ENCODE data around the gene CCT5.
A peak's percentile ranks its signal among the peaks of the same experiment; 100 is the strongest.
"Not testable (repeated sequence)": the region's sequence is repeated elsewhere in the genome, so short reads cannot be mapped to it uniquely, and the experiment has no call there.

CCT5 gene

DNA sequence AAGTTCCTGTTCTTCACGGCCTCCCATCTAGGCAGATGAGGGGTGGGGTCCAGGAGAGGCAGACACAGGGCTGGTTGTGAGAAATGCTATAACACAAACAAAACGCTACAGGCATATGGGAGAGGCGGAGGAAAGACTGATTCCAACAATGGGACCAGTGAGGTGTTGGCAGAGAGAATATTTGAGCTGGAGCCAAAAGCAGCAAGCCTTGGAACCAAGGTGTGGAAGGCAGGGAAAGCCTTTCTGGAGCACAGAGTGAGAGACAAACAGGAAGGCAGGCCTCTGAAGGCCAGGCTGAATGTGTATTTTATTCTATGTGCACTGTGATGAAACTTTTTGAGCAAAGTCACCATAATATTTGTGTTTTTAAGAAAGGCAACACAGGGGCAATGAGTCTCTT lies 3.3 kb upstream of the CCT5 start:
- H3K27ac ChIP-seq = no peak overlapping the region
- TF ChIP-seq CTCF (conservative IDR thresholded peaks at IDR 0.05) = no peak

DNA sequence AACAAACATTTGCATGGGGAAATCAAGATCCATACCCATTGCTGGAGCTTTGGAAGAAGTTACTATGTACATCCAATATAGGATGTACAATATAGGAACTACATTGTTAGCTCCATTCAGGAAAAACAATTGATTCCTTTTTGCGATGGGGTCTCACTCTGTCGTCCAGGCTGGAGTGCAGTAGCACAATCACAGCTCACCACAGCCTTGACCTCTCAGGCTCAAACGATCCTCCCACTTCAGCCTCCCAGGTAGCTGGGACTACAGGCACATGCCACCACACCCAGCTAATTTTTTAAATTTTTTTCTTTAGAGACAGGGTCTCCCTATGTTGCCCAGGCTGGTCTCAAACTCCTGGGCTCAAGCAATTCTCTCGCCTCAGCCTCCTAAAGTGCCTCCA lies 2.9 kb upstream of the CCT5 start:
- H3K27ac ChIP-seq = not testable (repeated sequence)

- H3K27ac ChIP-seq = peak overlapping the region; percentile 98
- no peak for TF ChIP-seq CTCF (conservative IDR thresholded peaks at IDR 0.05)
These were observed 1.5 kb upstream of the CCT5 start for GRCh38 chr5:10248378-10249260.

DNA sequence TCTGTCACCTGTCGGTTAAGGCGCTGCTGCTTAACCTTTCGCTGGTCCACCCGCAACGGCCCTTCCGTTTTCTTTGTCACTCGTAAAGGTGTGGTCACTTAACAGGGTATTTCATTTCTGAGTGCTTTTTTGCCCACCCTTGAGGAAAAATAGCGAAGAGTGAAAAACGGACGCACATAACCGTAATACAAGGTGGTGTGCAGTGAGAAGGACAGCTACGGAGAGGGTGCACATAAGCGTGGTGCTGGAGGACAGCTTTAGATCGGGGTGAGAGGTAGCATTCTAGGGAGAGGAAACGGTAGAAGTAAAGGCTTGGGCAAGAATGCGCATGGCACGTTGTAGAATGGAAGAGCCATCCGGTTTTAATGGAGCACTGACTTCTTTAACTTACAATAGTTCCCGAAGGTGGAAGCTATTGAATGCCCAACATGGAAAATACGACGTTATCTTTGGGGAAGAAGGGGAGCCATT lies 761 bp downstream of the CCT5 start:
- peak overlapping the region; percentile 98 for H3K27ac ChIP-seq
- no peak for TF ChIP-seq CTCF (conservative IDR thresholded peaks at IDR 0.05)

DNA sequence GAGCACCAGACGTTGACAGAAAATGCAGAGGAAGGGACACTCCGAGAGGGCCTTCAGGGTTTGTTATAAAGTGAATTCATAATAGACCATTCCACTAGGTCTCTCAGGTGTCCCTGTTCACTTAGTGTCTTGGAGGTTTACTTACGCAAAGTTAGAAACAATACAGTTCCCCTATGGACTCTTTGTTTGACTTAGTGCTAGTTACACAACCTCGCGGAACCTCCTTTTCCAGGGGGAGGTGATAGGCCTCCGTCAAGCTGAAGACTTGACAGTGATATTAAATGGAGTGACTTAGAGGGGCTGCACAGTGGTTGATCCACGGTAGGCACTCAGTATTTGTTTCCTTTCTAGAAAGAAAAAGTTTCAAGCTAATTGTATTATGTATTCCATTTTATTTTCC lies 1.3 kb downstream of the CCT5 start:
- TF ChIP-seq CTCF (conservative IDR thresholded peaks at IDR 0.05) = no peak
- peak overlapping the region; percentile 98; the same call in 1 of the 2 replicates for H3K27ac ChIP-seq

DNA sequence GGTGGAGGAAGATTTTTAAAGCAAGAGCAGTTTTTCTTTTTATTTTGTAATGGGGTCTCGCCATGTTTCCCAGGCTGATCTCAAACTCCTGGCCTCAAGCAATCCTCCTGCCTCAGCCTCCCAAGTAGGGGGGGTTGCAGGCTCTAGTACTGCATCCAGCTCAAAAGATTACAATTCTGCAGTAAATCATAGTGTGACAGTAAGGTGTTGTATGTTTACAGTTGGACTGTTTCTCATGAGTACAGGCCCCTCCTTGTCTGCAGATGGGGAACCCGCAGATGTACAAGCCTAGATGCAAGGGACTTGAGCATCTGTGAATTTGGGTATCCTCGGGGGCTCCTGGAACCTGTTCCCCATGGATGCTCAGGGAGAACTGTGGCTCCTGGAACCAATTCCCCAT lies 3.3 kb downstream of the CCT5 start:
- H3K27ac ChIP-seq = no peak overlapping the region
- no peak for TF ChIP-seq CTCF (conservative IDR thresholded peaks at IDR 0.05)

DNA sequence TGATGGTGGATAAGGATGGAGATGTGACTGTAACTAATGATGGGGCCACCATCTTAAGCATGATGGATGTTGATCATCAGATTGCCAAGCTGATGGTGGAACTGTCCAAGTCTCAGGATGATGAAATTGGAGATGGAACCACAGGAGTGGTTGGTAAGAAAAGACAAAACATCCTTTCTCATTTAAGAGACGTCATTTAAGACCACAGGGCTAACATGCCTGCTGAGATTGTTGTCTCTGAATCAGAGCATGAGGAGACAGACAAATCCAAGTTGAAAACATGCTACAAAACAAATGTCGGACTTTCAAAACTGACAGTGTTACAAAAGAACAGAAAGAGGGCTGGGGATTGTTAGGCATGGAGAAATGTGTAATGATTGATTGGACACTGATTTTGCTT lies 4.6 kb downstream of the CCT5 start:
- no peak for TF ChIP-seq CTCF (conservative IDR thresholded peaks at IDR 0.05)
- no peak overlapping the region for H3K27ac ChIP-seq

- TF ChIP-seq CTCF (conservative IDR thresholded peaks at IDR 0.05) = no peak
These were observed 7.8 kb downstream of the CCT5 start for GRCh38 chr5:10257870-10258269.

More at GRCh38 chr5:10257870-10258269, 7.8 kb downstream of the CCT5 start:
- no peak overlapping the region for H3K27ac ChIP-seq

Data from VCaP (cell line).